Omental fat pad (tissue), 4 donors: Measurements from ENCODE around the gene SDHAF1. TPM values are rescaled to one million over a fixed set of nuclear protein-coding genes. Genes with fewer than 3 reads are reported as not detected.

ENCODE experiments used
- small RNA-seq: library from RNA; depleted of rRNA; stranded (forward); fragments of <200 nt; gene quantifications from one replicate; pipeline ENCODE3, GENCODE V24; 2016
- total RNA-seq, 4 donors: library from RNA; depleted of rRNA; stranded (reverse); fragments of >200 nt; gene quantifications; one replicate each; pipeline ENCODE4 v1.1.0, GENCODE V29; 2016

SDHAF1 gene
- total RNA-seq, 4 donors from 2014 or later, result 19.0 to 53.8 (median 32.2) TPM

Small RNA genes lying within 50 kb of the gene (small RNA-seq; reads per million reads assigned to genes)
- gene AF038458.1, result not detected

Other genes with a start within 250 kb of the SDHAF1 start
- 10 to 100 TPM; 18.4 to 23.8 (median 22.9) TPM for gene U2AF1L4, start 249.8 kb upstream of the SDHAF1 start, total RNA-seq
- 10 to 100 TPM; 28.1 to 58.6 (median 37.9) TPM for gene PSENEN, start 249.5 kb upstream of the SDHAF1 start, total RNA-seq
- gene LIN37, start 246.6 kb upstream of the SDHAF1 start, total RNA-seq, result 10 to 100 TPM; 11.3 to 18.3 (median 15.6) TPM
- 100 to 1,000 TPM; 107 to 203 (median 128) TPM for gene HSPB6, start 238.2 kb upstream of the SDHAF1 start, total RNA-seq
- gene PROSER3, start 237.0 kb upstream of the SDHAF1 start, total RNA-seq, result 1 to 10 TPM; 3.7 to 7.5 (median 5.3) TPM
- gene ARHGAP33, start 219.6 kb upstream of the SDHAF1 start, total RNA-seq, result 1 to 10 TPM in 3 of 4 donors, under 1 TPM in 1; 0.84 to 9.1 (median 2.5) TPM
- not detected for gene PRODH2, start 182.3 kb upstream of the SDHAF1 start, total RNA-seq
- gene NPHS1, start 142.7 kb upstream of the SDHAF1 start, total RNA-seq, result 1 to 10 TPM in 1 of 4 donors, under 1 TPM in 1, not detected in 2; 0.48 to 1.5 TPM
- gene KIRREL2, start 138.3 kb upstream of the SDHAF1 start, total RNA-seq, result 1 to 10 TPM in 1 of 4 donors, under 1 TPM in 2, not detected in 1; 0.25 to 1.4 (median 0.48) TPM
- gene APLP1, start 126.6 kb upstream of the SDHAF1 start, total RNA-seq, result 10 to 100 TPM in 1 of 4 donors, 1 to 10 TPM in 3; 1.1 to 10.1 (median 2.3) TPM
- gene NFKBID, start 94.6 kb upstream of the SDHAF1 start, total RNA-seq, result 10 to 100 TPM in 3 of 4 donors, 1 to 10 TPM in 1; 7.4 to 52.7 (median 15.5) TPM
- gene HCST, start 92.7 kb upstream of the SDHAF1 start, total RNA-seq, result 10 to 100 TPM in 2 of 4 donors, 1 to 10 TPM in 2; 7.6 to 57.0 (median 13.3) TPM
- gene TYROBP, start 86.9 kb upstream of the SDHAF1 start, total RNA-seq, result 100 to 1,000 TPM; 171 to 490 (median 280) TPM
- gene LRFN3, start 58.8 kb upstream of the SDHAF1 start, total RNA-seq, result 1 to 10 TPM; 3.2 to 8.7 (median 5.3) TPM
- gene SYNE4, start 13.6 kb downstream of the SDHAF1 start, total RNA-seq, result under 1 TPM in 3 of 4 donors, not detected in 1; 0.28 to 0.79 (median 0.50) TPM
- gene ALKBH6, start 19.0 kb downstream of the SDHAF1 start, total RNA-seq, result 10 to 100 TPM; 13.6 to 21.8 (median 16.1) TPM
- 10 to 100 TPM in 1 of 4 donors, 1 to 10 TPM in 3; 3.3 to 11.9 (median 8.1) TPM for gene CLIP3, start 37.7 kb downstream of the SDHAF1 start, total RNA-seq
- gene THAP8, start 59.1 kb downstream of the SDHAF1 start, total RNA-seq, result 10 to 100 TPM in 2 of 4 donors, 1 to 10 TPM in 2; 2.0 to 10.4 (median 7.6) TPM
- gene WDR62, start 59.7 kb downstream of the SDHAF1 start, total RNA-seq, result under 1 TPM; 0.31 to 0.95 (median 0.69) TPM
- gene OVOL3, start 116.0 kb downstream of the SDHAF1 start, total RNA-seq, result not detected
- gene POLR2I, start 119.7 kb downstream of the SDHAF1 start, total RNA-seq, result 10 to 100 TPM; 32.5 to 58.5 (median 36.1) TPM
- gene TBCB, start 120.3 kb downstream of the SDHAF1 start, total RNA-seq, result 100 to 1,000 TPM in 2 of 4 donors, 10 to 100 TPM in 2; 86.9 to 126 (median 106) TPM
- gene CAPNS1, start 144.9 kb downstream of the SDHAF1 start, total RNA-seq, result 100 to 1,000 TPM; 211 to 263 (median 246) TPM
- 10 to 100 TPM; 25.1 to 60.3 (median 43.9) TPM for gene COX7A1, start 157.3 kb downstream of the SDHAF1 start, total RNA-seq
- 1 to 10 TPM; 4.3 to 8.5 (median 6.0) TPM for gene ZNF565, start 219.5 kb downstream of the SDHAF1 start, total RNA-seq
- 10 to 100 TPM; 45.6 to 89.0 (median 61.2) TPM for gene ZNF146, start 219.9 kb downstream of the SDHAF1 start, total RNA-seq